Trophoblast cell (in vitro differentiated cells and primary cell): ENCODE results near the gene IFNAR2.

Source experiments
- DNase-seq, 2 donors: peaks; one replicate each; pipeline ENCODE4 v3.0.0-alpha.2; 2016
- H2AFZ ChIP-seq: 2 replicates; pipeline ENCODE4 v1.6.1; 2013; ENCODE audit warnings: low read length, moderate library complexity, mild to moderate bottlenecking; ENCODE audit not compliant: insufficient read depth, poor library complexity
- H2AK5ac ChIP-seq: 2 replicates; pipeline ENCODE4 v1.6.1; 2013; ENCODE audit warnings: mild to moderate bottlenecking, low read length
- H2BK120ac ChIP-seq: 2 replicates; pipeline ENCODE4 v1.6.1; 2013; ENCODE audit warnings: low read length, mild to moderate bottlenecking, moderate library complexity; ENCODE audit not compliant: insufficient read depth, poor library complexity
- H2BK12ac ChIP-seq: 2 replicates; pipeline ENCODE4 v1.6.1; 2013; ENCODE audit warnings: mild to moderate bottlenecking, low read length, moderate library complexity
- H2BK5ac ChIP-seq: 2 replicates; pipeline ENCODE4 v1.6.1; 2013; ENCODE audit warnings: low read length, low read depth, moderate library complexity, mild to moderate bottlenecking; ENCODE audit not compliant: poor library complexity
- H3K14ac ChIP-seq: 2 replicates; pipeline ENCODE4 v1.6.1; 2013; ENCODE audit warnings: mild to moderate bottlenecking, low read length
- H3K18ac ChIP-seq: 2 replicates; pipeline ENCODE4 v1.6.1; 2013; ENCODE audit warnings: mild to moderate bottlenecking, low read length
- H3K23ac ChIP-seq: 2 replicates; pipeline ENCODE4 v1.6.1; 2013; ENCODE audit warnings: low read length
- H3K27ac ChIP-seq: 2 replicates; pipeline ENCODE4 v1.5.1; 2013; ENCODE audit warnings: low read depth, mild to moderate bottlenecking, inconsistent platforms, low read length, moderate library complexity
- H3K27me3 ChIP-seq: 2 replicates; pipeline ENCODE4 v1.6.1; 2013; ENCODE audit warnings: inconsistent platforms, mild to moderate bottlenecking, low read length, moderate library complexity; ENCODE audit not compliant: insufficient read depth
- H3K36me3 ChIP-seq, 2 experiments: 1 replicate in 1 of 2; 2 replicates in 1 of 2; pipeline ENCODE4 v1.6.1; 2013; ENCODE audit warnings: low read length in 2 of 2, mild to moderate bottlenecking in 2 of 2, moderate library complexity in 1 of 2; ENCODE audit not compliant: insufficient read depth in 2 of 2, control insufficient read depth in 1 of 2
- H3K4ac ChIP-seq: 2 replicates; pipeline ENCODE4 v1.6.1; 2013; ENCODE audit warnings: low read depth, mild to moderate bottlenecking, low read length, moderate library complexity
- H3K4me1 ChIP-seq, 2 experiments: 1 replicate in 1 of 2; 2 replicates in 1 of 2; pipeline ENCODE4 v1.6.1; 2013; ENCODE audit warnings: low read length in 2 of 2, mild to moderate bottlenecking in 2 of 2, moderate library complexity in 1 of 2; ENCODE audit not compliant: insufficient read depth in 2 of 2, control insufficient read depth in 1 of 2
- H3K4me2 ChIP-seq: 2 replicates; pipeline ENCODE4 v1.6.1; 2013; ENCODE audit warnings: inconsistent platforms, mild to moderate bottlenecking, low read length, moderate library complexity
- H3K4me3 ChIP-seq: 2 replicates; pipeline ENCODE4 v1.5.1; 2013; ENCODE audit warnings: mild to moderate bottlenecking, low read depth, low read length, inconsistent platforms
- H3K79me1 ChIP-seq: one replicate; pipeline ENCODE4 v1.6.1; 2013; ENCODE audit warnings: low read length
- H3K79me2 ChIP-seq: 2 replicates; pipeline ENCODE4 v1.6.1; 2013; ENCODE audit warnings: low read length, mild to moderate bottlenecking; ENCODE audit not compliant: control insufficient read depth, insufficient read depth, poor library complexity
- H3K9ac ChIP-seq: 2 replicates; pipeline ENCODE4 v1.6.1; 2013; ENCODE audit warnings: mild to moderate bottlenecking, low read length
- H3K9me3 ChIP-seq: 2 replicates; pipeline ENCODE4 v1.6.1; 2013; ENCODE audit warnings: low read depth, mild to moderate bottlenecking, control low read depth, inconsistent platforms, low read length; ENCODE audit not compliant: insufficient read depth
- H4K12ac ChIP-seq: 2 replicates; pipeline ENCODE4 v1.6.1; 2013; ENCODE audit warnings: low read depth, mild to moderate bottlenecking, low read length, moderate library complexity
- H4K8ac ChIP-seq: 2 replicates; pipeline ENCODE4 v1.6.1; 2013; ENCODE audit warnings: low read depth, mild to moderate bottlenecking, low read length, moderate library complexity
- H4K91ac ChIP-seq: one replicate; pipeline ENCODE4 v1.6.1; 2013; ENCODE audit warnings: low read depth, mild to moderate bottlenecking, low read length, moderate library complexity
- WGBS: extraction: QIAGEN DNeasy Blood & Tissue Kit; methylation state at CpG from one replicate; pipeline ENCODE4 v1.1.7; 2013; ENCODE audit warnings: missing lambda C conversion rate; ENCODE audit not compliant: insufficient read length, insufficient coverage; ENCODE audit errors: extremely low coverage; 5-methylcytosine and 5-hydroxymethylcytosine counted together

The IFNAR2 gene

GRCh38 chr21:33244082-33244778, 14.5 kb downstream of the IFNAR2 start:
- H3K27me3 ChIP-seq: no peaks in the 10 kb centered on the region
- H3K9ac ChIP-seq: no peak overlapping the region
- no peak overlapping the region for H2AFZ ChIP-seq
- H3K18ac ChIP-seq: no peak overlapping the region
- no peak overlapping the region for H2BK120ac ChIP-seq
- no peak for DNase-seq
- H3K4me3 ChIP-seq: no peak overlapping the region
- H2AK5ac ChIP-seq: no peak overlapping the region
- no peak overlapping the region for H4K8ac ChIP-seq
- 100% methylated on average over 1 of the region's 6 CpGs for WGBS
- no peak overlapping the region for H3K4ac ChIP-seq
- H3K4me1 ChIP-seq: no peaks in the 10 kb centered on the region
- H3K9me3 ChIP-seq: no peaks in the 10 kb centered on the region
- no peak overlapping the region for H3K14ac ChIP-seq
- H2BK12ac ChIP-seq: no peak overlapping the region
- H3K27ac ChIP-seq: no peak overlapping the region
- no peak overlapping the region for H3K23ac ChIP-seq
- no peak overlapping the region for H4K12ac ChIP-seq
- H3K79me1 ChIP-seq: no peaks in the 10 kb centered on the region
- H3K4me2 ChIP-seq: no peak overlapping the region
- H2BK5ac ChIP-seq: no peak overlapping the region
- no peaks in the 10 kb centered on the region for H3K79me2 ChIP-seq
- H4K91ac ChIP-seq: no peak overlapping the region
- H3K36me3 ChIP-seq: peaks cover 6 to 10% of the 10 kb centered on the region in 2 experiments

DNA sequence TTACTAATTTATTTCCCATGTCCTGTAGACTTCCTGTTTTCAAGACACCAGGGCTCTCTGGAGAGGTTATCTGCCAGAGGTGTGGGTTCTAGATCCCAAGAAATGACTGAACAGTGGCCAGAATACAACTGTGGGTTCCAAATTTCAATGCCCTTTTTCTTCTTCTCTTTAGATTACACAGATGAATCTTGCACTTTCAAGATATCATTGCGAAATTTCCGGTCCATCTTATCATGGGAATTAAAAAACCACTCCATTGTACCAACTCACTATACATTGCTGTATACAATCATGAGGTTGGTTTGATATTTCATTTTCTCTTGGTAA, 15.0 kb downstream of the IFNAR2 start:
- H4K8ac ChIP-seq: no peak overlapping the region
- no peak overlapping the region for H3K4me3 ChIP-seq
- H3K27ac ChIP-seq: no peak overlapping the region
- no peak overlapping the region for H4K91ac ChIP-seq
- H3K14ac ChIP-seq: no peak overlapping the region
- no peak for DNase-seq
- no peak overlapping the region for H3K4ac ChIP-seq
- H3K9ac ChIP-seq: no peak overlapping the region
- H3K9me3 ChIP-seq: no peaks in the 10 kb centered on the region
- no peak overlapping the region for H2BK120ac ChIP-seq
- no peak overlapping the region for H3K23ac ChIP-seq
- no peak overlapping the region for H3K4me2 ChIP-seq
- no peak overlapping the region for H3K18ac ChIP-seq
- H2AFZ ChIP-seq: no peak overlapping the region
- no peak overlapping the region for H2AK5ac ChIP-seq
- H3K36me3 ChIP-seq: peaks cover 7 to 12% of the 10 kb centered on the region in 2 experiments
- WGBS: no CpG with 5 or more reads among the region's 2 CpGs
- no peaks in the 10 kb centered on the region for H3K4me1 ChIP-seq
- no peak overlapping the region for H2BK12ac ChIP-seq
- no peak overlapping the region for H2BK5ac ChIP-seq
- H3K79me2 ChIP-seq: no peaks in the 10 kb centered on the region
- H4K12ac ChIP-seq: no peak overlapping the region
- no peaks in the 10 kb centered on the region for H3K27me3 ChIP-seq
- no peaks in the 10 kb centered on the region for H3K79me1 ChIP-seq

DNA sequence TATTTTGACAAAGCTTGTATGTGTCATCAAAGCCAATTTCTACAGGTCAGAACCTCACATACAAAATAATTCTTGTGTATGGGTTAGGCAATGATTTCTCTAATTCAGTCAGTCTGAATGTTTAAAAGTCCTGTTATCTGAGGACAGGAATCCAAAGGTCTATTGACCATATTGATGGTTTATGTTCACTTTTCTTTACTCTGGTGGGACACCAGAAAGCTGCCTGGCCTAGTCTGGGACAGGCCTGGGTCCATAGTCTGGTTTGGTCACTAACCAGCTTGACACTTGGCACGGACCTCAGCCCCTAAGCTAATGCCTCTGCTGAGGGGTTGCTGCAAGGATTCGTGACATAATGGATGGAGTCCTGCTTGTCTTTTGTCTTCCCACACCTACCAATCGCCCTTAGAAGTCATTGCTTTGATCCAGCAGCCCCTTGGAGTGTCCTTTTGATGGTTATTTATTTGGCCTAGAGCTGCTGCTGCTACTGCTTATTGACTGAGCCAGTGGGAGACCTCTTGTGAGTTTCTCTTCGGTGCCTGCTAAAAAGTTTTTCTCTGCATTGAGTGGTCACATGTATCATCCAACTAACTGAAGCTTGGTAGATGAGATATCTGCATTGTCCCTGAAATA, 15.7 kb downstream of the IFNAR2 start:
- no peak overlapping the region for H2BK12ac ChIP-seq
- no peak overlapping the region for H4K8ac ChIP-seq
- no peak overlapping the region for H3K4me2 ChIP-seq
- H3K4ac ChIP-seq: no peak overlapping the region
- H3K27me3 ChIP-seq: no peaks in the 10 kb centered on the region
- no peak overlapping the region for H4K91ac ChIP-seq
- H3K18ac ChIP-seq: no peak overlapping the region
- H4K12ac ChIP-seq: no peak overlapping the region
- H3K79me1 ChIP-seq: no peaks in the 10 kb centered on the region
- H3K9me3 ChIP-seq: no peaks in the 10 kb centered on the region
- no peaks in the 10 kb centered on the region for H3K4me1 ChIP-seq
- H3K9ac ChIP-seq: no peak overlapping the region
- peaks cover 8 to 14% of the 10 kb centered on the region in 2 experiments for H3K36me3 ChIP-seq
- H2BK120ac ChIP-seq: no peak overlapping the region
- H2AFZ ChIP-seq: no peak overlapping the region
- WGBS: no CpG with 5 or more reads among the region's 4 CpGs
- H2BK5ac ChIP-seq: no peak overlapping the region
- H3K23ac ChIP-seq: no peak overlapping the region
- no peak overlapping the region for H3K27ac ChIP-seq
- no peak overlapping the region for H3K4me3 ChIP-seq
- no peaks in the 10 kb centered on the region for H3K79me2 ChIP-seq
- no peak for DNase-seq
- no peak overlapping the region for H2AK5ac ChIP-seq
- no peak overlapping the region for H3K14ac ChIP-seq

- no peaks in the 10 kb centered on the region for H3K79me2 ChIP-seq
- H3K79me1 ChIP-seq: no peaks in the 10 kb centered on the region
- H3K9me3 ChIP-seq: no peaks in the 10 kb centered on the region
- H3K23ac ChIP-seq: no peak overlapping the region
- H3K4ac ChIP-seq: no peak overlapping the region
- peaks cover 8 to 17% of the 10 kb centered on the region in 2 experiments for H3K36me3 ChIP-seq
- no CpG with 5 or more reads among the region's 5 CpGs for WGBS
- H3K27me3 ChIP-seq: no peaks in the 10 kb centered on the region
- DNase-seq: no peak
- no peak overlapping the region for H2AK5ac ChIP-seq
- H4K12ac ChIP-seq: no peak overlapping the region
- H2BK5ac ChIP-seq: no peak overlapping the region
- H2BK12ac ChIP-seq: no peak overlapping the region
- no peak overlapping the region for H2BK120ac ChIP-seq
- H3K4me3 ChIP-seq: no peak overlapping the region
- H2AFZ ChIP-seq: no peak overlapping the region
- H3K27ac ChIP-seq: no peak overlapping the region
- no peak overlapping the region for H4K8ac ChIP-seq
- no peak overlapping the region for H3K9ac ChIP-seq
- H3K4me1 ChIP-seq: no peaks in the 10 kb centered on the region
- no peak overlapping the region for H3K4me2 ChIP-seq
- H3K18ac ChIP-seq: no peak overlapping the region
- H4K91ac ChIP-seq: no peak overlapping the region
- no peak overlapping the region for H3K14ac ChIP-seq
These were observed 16.8 kb downstream of the IFNAR2 start for GRCh38 chr21:33246506-33246905.
